ENCODE measurements around the gene VTN.

GRCh38 chr17:28368915-28369683 lies 1.0 kb downstream of the VTN start:
- TF ChIP-seq CTCF (IDR thresholded peaks at IDR 0.05), result no peak
- TF ChIP-seq POLR2A (IDR thresholded peaks at IDR 0.05), result no peak
